GM18873 (cell line): ENCODE results near the gene DPH2.

Experiments
- ATAC-seq: cut with Tn5 transposase; IDR thresholded peaks from one replicate; pipeline ENCODE4 v1.9.1; 2021; ENCODE audit warnings: mild to moderate bottlenecking, moderate library complexity, moderate number of reproducible peaks; ENCODE audit not compliant: unreplicated experiment, low FRiP score

Gene DPH2

GRCh38 chr1:44021581-44022321, 51.9 kb downstream of the DPH2 start:
- no peak for ATAC-seq
